ENCODE data around the gene HSPB7.
"Not testable (repeated sequence)": the region's sequence is repeated elsewhere in the genome, so short reads cannot be mapped to it uniquely, and the experiment has no call there.

Gene HSPB7

DNA sequence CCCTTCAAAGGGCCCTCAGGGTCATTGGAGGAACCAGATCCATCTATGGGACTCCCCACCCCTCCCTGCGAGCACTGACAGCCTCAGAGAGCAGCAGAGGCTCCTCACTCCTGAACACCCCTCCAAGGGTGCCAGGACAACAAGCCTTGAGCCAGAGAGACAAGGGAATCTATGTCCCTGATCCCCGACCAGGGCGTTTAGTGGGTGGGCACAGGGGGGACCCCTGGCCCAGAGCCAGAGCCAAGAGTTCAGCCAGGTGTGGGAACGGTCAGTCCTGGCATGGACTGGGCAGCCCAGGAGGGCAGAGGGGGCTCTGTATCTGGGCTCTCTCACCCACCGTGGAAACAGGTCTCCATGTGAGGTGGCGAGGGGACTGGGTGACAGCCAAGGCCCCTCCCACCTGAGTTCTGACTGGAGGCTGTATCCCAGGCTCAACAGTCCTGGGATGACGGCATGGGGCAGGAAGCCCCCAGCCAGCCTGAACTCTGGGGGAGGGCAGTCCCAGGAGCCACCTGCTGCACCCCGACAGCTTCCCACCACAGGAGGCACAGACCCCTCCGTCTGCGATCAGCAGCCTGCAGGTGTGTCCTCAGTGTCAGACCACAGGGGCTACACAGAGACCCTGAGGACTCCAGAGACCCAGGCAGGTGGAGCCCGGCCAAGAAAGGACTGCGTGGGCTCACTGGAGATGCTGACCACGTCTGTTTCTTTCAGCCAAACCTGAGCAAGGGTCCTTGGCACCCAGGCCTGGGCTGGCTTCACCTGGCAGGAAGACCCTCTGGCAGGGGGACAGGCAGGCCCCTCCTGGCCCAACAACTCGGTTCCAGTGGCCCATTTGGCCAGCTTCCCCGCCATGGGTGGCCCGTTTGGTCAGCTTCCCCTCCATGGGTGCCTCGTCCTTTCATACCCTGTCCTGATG is 25.0 kb downstream of the HSPB7 start:
- H3K36me3 ChIP-seq (ENCODE audit: control insufficient read depth, insufficient read depth, low read length) = no peaks in the 10 kb centered on the region
- no peaks in the 10 kb centered on the region for H3K4me1 ChIP-seq (ENCODE audit: control insufficient read depth, insufficient read depth, low read length)
- H3K27me3 ChIP-seq (ENCODE audit: control insufficient read depth, insufficient read depth, low read length) = no peaks in the 10 kb centered on the region
- H3K9ac ChIP-seq (ENCODE audit: low read length) = no peak overlapping the region
- H3K27ac ChIP-seq (ENCODE audit: low read depth, low read length) = no peak overlapping the region
- H3K4me3 ChIP-seq (ENCODE audit: low read length) = no peak overlapping the region

- Histone ChIP-seq H3K27me3 (ENCODE audit: control insufficient read depth, insufficient read depth, low read length) (no peaks in the 10 kb centered on the region), H3K4me1 (ENCODE audit: control insufficient read depth, insufficient read depth, low read length) (no peaks in the 10 kb centered on the region), H3K9ac (ENCODE audit: low read length) (no peak overlapping the region), H3K36me3 (ENCODE audit: control insufficient read depth, insufficient read depth, low read length) (no peaks in the 10 kb centered on the region), H3K4me3 (ENCODE audit: low read length) (no peak overlapping the region), H3K27ac (ENCODE audit: low read depth, low read length) (no peak overlapping the region)
These were observed 25.7 kb downstream of the HSPB7 start for GRCh38 chr1:15992187-15992553.

DNA sequence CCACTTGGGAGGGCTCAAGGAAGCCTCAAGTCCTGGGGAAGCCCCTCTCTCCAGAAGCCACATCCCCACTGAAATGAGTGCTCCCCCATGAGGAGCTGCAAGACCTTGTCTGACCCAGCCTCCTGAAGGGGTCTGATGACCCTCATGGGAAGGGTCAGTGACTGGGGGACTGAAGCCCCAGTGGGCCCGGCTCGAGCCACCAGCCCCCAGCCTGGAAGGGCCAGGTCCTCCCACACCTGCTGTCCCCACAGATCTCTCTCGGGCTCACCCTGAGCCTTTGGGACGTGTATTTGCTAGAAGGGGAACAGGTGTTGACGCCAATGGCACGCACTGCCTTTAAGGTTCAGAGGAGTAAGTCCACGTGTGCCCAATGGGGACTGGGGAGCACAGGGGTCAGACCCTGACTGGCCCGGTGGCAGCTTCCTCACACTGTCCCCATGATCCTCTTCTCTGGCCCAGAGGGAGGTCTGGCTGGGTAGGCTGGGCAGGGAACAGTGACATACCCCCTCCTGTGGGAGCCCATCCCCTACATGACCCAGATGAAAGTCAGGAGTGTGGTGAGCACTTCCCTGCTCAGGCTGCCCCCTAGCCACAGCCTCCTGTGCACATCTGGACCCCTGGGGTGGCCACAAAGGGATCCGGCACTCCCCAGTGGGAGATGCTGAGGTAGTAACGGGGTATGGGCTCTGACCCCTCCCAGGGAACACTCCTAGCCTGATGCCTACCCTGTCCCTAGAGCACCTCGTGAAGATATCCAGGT is 26.2 kb downstream of the HSPB7 start:
- H3K27me3 ChIP-seq (ENCODE audit: control insufficient read depth, insufficient read depth, low read length) = no peaks in the 10 kb centered on the region
- no peak overlapping the region for H3K9ac ChIP-seq (ENCODE audit: low read length)
- no peaks in the 10 kb centered on the region for H3K36me3 ChIP-seq (ENCODE audit: control insufficient read depth, insufficient read depth, low read length)
- H3K27ac ChIP-seq (ENCODE audit: low read depth, low read length) = no peak overlapping the region
- no peaks in the 10 kb centered on the region for H3K4me1 ChIP-seq (ENCODE audit: control insufficient read depth, insufficient read depth, low read length)
- no peak overlapping the region for H3K4me3 ChIP-seq (ENCODE audit: low read length)

DNA sequence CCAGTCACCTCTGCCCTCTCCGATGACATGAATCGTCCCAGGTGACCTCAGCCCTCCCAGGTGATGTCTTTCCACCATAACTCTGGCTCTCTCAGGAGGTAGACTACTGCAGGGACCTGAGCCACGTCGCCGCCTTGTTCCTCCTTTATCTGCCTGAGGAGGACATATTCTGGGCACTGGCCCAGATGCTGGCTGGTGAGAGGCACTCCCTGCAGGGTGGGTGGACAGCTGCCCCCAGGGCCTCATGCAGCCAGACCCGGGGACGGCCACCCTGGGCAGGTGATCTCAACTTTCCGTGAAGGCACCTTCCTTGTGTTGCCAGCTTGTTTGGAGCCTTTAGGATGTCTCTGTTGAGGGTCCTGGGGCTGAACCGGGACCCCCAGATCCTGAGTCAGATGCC is 28.1 kb downstream of the HSPB7 start:
- no peaks in the 10 kb centered on the region for H3K4me1 ChIP-seq (ENCODE audit: control insufficient read depth, insufficient read depth, low read length)
- H3K4me3 ChIP-seq (ENCODE audit: low read length) = no peak overlapping the region
- H3K27ac ChIP-seq (ENCODE audit: low read depth, low read length) = no peak overlapping the region
- no peak overlapping the region for H3K9ac ChIP-seq (ENCODE audit: low read length)
- H3K36me3 ChIP-seq (ENCODE audit: control insufficient read depth, insufficient read depth, low read length) = no peaks in the 10 kb centered on the region
- no peaks in the 10 kb centered on the region for H3K27me3 ChIP-seq (ENCODE audit: control insufficient read depth, insufficient read depth, low read length)

- H3K27me3 ChIP-seq (ENCODE audit: control insufficient read depth, insufficient read depth, low read length) = no peaks in the 10 kb centered on the region
- H3K4me3 ChIP-seq (ENCODE audit: low read length) = no peak overlapping the region
- no peaks in the 10 kb centered on the region for H3K36me3 ChIP-seq (ENCODE audit: control insufficient read depth, insufficient read depth, low read length)
- no peak overlapping the region for H3K27ac ChIP-seq (ENCODE audit: low read depth, low read length)
- H3K9ac ChIP-seq (ENCODE audit: low read length) = no peak overlapping the region
- H3K4me1 ChIP-seq (ENCODE audit: control insufficient read depth, insufficient read depth, low read length) = no peaks in the 10 kb centered on the region
These were observed 28.7 kb downstream of the HSPB7 start for GRCh38 chr1:15988856-15989736.

DNA sequence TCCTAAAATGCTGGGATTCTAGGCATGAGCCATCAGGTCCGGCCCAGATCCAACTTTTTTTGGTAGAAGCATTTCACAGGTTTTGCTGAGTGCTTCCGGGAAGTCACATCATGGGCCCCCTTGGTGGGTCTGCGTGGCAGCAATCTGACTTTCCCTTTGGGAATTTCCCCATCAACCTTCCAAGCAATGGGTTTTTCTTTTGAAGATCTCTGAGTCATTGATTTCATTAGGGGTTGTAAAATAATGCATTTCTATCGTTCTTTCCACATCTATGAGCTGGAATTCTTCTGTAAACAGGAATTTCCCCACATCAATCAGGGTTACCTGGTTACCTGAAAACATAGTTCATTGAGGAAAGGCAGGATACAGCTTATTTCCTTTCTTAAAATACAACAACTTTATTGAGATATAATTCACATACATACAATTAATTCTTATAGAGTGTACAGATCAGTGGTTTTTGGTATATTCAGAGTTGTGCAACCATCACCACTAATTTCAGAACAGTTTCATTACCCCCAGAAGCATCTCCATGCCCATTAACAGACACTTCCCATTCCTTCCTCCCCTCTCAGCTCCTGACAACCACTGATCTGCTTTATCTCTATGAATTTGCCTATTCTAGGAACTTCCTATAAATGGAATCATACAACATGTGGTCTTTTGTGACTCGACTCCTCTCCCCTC is 32.1 kb downstream of the HSPB7 start:
- H3K4me1 ChIP-seq (ENCODE audit: control insufficient read depth, insufficient read depth, low read length) = no peaks in the 10 kb centered on the region
- no peak overlapping the region for H3K9ac ChIP-seq (ENCODE audit: low read length)
- H3K27ac ChIP-seq (ENCODE audit: low read depth, low read length) = no peak overlapping the region

DNA sequence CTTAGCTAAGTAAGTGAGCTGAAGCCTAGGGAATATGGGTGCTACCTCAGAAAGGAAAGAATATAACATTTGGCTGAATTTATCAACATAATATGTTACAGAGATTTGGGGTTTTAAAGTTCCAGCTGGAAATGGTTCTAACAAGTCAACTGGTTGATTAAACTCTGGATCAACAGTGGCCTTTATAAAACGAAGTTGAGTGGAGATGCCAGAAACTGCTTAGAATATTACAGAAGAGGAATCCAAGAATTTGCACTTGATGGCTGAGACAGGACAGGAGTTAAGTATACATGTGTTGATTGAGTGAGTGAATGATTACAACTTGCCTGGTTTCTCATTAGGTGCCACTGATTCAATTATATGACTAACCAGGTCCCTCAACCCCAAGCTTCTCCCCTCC is 34.6 kb downstream of the HSPB7 start:
- H3K27ac ChIP-seq (ENCODE audit: low read depth, low read length) = no peak overlapping the region

More for the DNA sequence above, 32.1 kb downstream of the HSPB7 start:
- Histone ChIP-seq H3K27me3 (ENCODE audit: control insufficient read depth, insufficient read depth, low read length) (no peaks in the 10 kb centered on the region), H3K36me3 (ENCODE audit: control insufficient read depth, insufficient read depth, low read length) (no peaks in the 10 kb centered on the region), H3K4me3 (ENCODE audit: low read length) (no peak overlapping the region)

GRCh38 chr1:15981679-15982078 is 36.2 kb downstream of the HSPB7 start:
- Histone ChIP-seq H3K4me1 (ENCODE audit: control insufficient read depth, insufficient read depth, low read length) (no peaks in the 10 kb centered on the region), H3K9ac (ENCODE audit: low read length) (no peak overlapping the region), H3K4me3 (ENCODE audit: low read length) (no peak overlapping the region), H3K27me3 (ENCODE audit: control insufficient read depth, insufficient read depth, low read length) (no peaks in the 10 kb centered on the region), H3K27ac (ENCODE audit: low read depth, low read length) (no peak overlapping the region), H3K36me3 (ENCODE audit: control insufficient read depth, insufficient read depth, low read length) (no peaks in the 10 kb centered on the region)

More for the DNA sequence above, 34.6 kb downstream of the HSPB7 start:
- Histone ChIP-seq H3K27me3 (ENCODE audit: control insufficient read depth, insufficient read depth, low read length) (no peaks in the 10 kb centered on the region), H3K4me3 (ENCODE audit: low read length) (no peak overlapping the region), H3K36me3 (ENCODE audit: control insufficient read depth, insufficient read depth, low read length) (no peaks in the 10 kb centered on the region), H3K9ac (ENCODE audit: low read length) (no peak overlapping the region), H3K4me1 (ENCODE audit: control insufficient read depth, insufficient read depth, low read length) (no peaks in the 10 kb centered on the region)

GRCh38 chr1:15977947-15978346 is 39.9 kb downstream of the HSPB7 start:
- not testable (repeated sequence) for H3K27me3 ChIP-seq (ENCODE audit: control insufficient read depth, insufficient read depth, low read length); H3K4me1 ChIP-seq (ENCODE audit: control insufficient read depth, insufficient read depth, low read length); H3K36me3 ChIP-seq (ENCODE audit: control insufficient read depth, insufficient read depth, low read length); H3K9ac ChIP-seq (ENCODE audit: low read length); H3K4me3 ChIP-seq (ENCODE audit: low read length); H3K27ac ChIP-seq (ENCODE audit: low read depth, low read length)

- H3K4me1 ChIP-seq (ENCODE audit: control insufficient read depth, insufficient read depth, low read length) = peaks cover 7% of the 10 kb centered on the region
- H3K36me3 ChIP-seq (ENCODE audit: control insufficient read depth, insufficient read depth, low read length) = peaks cover 7% of the 10 kb centered on the region
- no peaks in the 10 kb centered on the region for H3K27me3 ChIP-seq (ENCODE audit: control insufficient read depth, insufficient read depth, low read length)
- peak within 1 kb of the TSS; percentile 79 for H3K27ac ChIP-seq (ENCODE audit: low read depth, low read length)
- H3K4me3 ChIP-seq (ENCODE audit: low read length) = peak within 1 kb of the TSS; percentile 76
- no peak within 1 kb of the TSS for H3K9ac ChIP-seq (ENCODE audit: low read length)
These were observed 41.8 kb downstream of the HSPB7 start, which contains the start of gene ZBTB17 for GRCh38 chr1:15975805-15976680. TSS of gene ZBTB17 (minus strand) at chr1:15976101. CDS start at chr1:15948495, 27,606 bp downstream.

DNA sequence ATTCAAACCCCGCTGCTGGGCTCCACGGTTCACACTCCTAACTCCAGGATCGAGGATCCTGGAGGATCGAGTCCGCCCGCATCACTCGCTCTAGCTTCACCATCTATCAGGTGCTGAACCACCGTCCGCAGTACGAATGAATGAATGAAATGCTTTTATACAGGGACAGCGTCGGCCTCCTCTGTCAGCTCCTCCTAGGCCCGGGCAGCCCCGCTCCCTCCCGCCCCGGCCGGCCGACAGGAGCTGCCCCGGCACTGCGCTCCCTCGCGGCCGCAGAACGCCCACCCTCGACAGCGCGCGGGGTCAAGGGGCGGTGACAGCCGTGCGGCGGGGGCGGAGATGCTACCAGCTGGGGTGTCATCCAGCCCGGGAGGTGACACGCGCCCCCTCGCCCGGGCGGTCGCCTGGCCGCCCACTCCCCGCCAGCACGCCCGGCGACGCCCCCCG is 42.5 kb downstream of the HSPB7 start:
- Histone ChIP-seq H3K36me3 (ENCODE audit: control insufficient read depth, insufficient read depth, low read length) (peaks cover 7% of the 10 kb centered on the region), H3K9ac (ENCODE audit: low read length) (no peak overlapping the region), H3K27ac (ENCODE audit: low read depth, low read length) (peak overlapping the region; percentile 79), H3K4me1 (ENCODE audit: control insufficient read depth, insufficient read depth, low read length) (peaks cover 7% of the 10 kb centered on the region), H3K4me3 (ENCODE audit: low read length) (peak overlapping the region; percentile 76), H3K27me3 (ENCODE audit: control insufficient read depth, insufficient read depth, low read length) (no peaks in the 10 kb centered on the region)
